ENCODE measurements around the gene MRPL54. TPM values are rescaled to one million over a fixed set of nuclear protein-coding genes. Genes with fewer than 3 reads are reported as not detected.
"Not testable (repeated sequence)": the region's sequence is repeated elsewhere in the genome, so short reads cannot be mapped to it uniquely, and the experiment has no call there.

The MRPL54 gene
- total RNA-seq, 1 donor from 2014 or later, result 51.7 TPM

DNA sequence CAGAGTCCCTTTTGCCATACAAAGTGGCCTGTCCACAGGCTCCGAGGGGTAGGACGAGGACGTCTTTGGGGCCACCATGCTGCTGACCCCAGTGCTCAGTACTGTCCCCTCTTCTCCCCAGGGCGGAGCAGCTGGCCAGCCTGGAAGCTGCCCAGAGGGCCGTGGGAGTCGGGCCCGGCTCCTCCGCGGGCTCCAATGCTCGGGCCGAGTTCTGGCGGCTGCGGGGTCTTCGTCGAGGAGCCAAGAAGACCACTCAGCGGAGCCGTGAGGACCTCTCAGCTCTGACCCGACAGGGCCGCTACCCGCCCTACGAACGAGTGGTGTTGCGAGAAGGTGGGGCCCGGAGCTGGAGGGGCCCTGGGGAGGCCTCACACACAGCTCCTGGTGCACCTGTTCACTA, 22.1 kb upstream of the MRPL54 start:
- no peak for DNase-seq (ENCODE audit: low spot score)

DNA sequence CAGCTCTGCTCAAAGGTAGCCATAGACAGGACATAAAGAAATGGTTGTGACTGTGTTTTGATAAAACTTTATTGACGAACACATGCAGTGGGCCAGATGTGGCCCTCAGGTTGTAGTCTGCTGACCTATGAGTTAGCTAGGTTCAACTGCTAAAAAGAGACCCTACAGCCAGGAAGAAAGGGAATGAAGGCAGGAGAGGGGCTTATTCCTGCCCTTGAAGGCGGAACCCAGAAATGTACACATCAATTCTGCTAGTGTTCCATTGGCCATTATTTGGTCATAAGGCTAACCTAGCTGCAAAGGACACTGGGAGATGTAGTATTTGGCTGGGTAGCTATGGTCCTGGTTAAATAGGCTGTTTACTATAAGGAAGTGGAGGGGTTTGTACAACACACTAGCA, 19.0 kb upstream of the MRPL54 start:
- no peak for DNase-seq (ENCODE audit: low spot score)

- no peak for DNase-seq (ENCODE audit: low spot score)
Measured at GRCh38 chr19:3745363-3746045, 17.0 kb upstream of the MRPL54 start.

- DNase-seq (ENCODE audit: low spot score), result no peak
Measured at GRCh38 chr19:3746371-3747056, 16.0 kb upstream of the MRPL54 start.

GRCh38 chr19:3748965-3749364, 13.5 kb upstream of the MRPL54 start:
- DNase-seq (ENCODE audit: low spot score), result no peak

GRCh38 chr19:3750211-3750610, 12.3 kb upstream of the MRPL54 start:
- DNase-seq (ENCODE audit: low spot score), result no peak

DNA sequence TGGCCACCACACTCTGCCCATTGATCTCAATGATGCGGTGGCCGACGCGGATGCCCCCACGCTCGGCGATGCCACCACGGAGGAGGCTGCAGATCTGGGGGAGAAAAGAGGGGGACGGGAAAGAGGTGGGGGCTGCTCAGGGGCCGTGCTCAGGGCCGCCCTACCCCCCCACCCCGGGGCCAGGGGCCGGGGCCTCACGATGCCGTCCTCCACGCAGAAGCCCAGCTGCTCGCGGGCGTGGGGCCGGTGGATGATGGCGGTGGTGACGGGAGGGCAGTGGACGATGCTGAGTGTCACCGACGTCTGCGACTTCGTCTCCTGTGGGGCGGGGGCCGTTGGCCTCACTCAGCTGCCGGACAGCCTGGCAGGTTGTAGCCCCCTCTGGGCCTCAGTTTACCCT, 11.2 kb upstream of the MRPL54 start:
- no peak for DNase-seq (ENCODE audit: low spot score)

DNA sequence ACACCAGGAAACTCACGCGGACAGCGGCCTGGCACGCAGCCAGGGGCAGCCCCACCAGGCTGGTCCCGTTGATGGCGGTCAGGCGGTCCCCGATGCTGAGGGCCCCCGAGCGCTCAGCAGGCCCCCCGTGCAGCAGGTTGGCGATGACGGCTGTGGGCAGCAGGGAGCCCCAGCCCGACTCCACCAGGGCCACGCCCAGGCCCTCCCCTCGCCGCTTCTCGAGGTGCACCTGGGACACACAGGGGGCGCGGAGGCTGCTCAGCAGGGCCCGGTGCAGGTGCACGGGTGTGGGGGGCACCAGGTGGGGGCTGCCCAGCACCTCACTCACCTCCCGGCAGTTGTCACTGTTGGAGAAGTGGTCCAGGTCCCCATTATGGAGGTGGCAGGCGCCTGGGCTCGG, 10.0 kb upstream of the MRPL54 start:
- no peak for DNase-seq (ENCODE audit: low spot score)

- no peak for DNase-seq (ENCODE audit: low spot score)
Measured at GRCh38 chr19:3753631-3754410, 8.7 kb upstream of the MRPL54 start.

DNA sequence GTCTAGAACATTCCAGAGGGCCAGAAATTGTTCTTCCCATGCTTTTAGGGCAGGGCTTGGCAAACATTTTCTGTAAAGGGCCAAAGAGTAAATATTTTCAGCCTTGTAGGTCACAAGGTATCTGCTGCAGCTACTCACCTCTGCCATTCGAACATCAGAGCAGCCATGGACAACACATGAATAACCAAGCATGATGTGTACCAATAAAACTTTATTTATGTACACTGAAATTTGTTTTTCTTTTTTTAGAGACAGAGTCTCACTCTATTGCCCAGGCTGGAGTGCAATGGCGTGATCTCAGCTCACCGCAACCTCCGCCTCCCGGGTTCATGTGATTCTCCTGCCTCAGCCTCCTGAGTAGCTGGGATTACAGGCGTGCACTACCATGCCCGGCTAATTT, 4.8 kb upstream of the MRPL54 start:
- not testable (repeated sequence) for DNase-seq (ENCODE audit: low spot score)

GRCh38 chr19:3758297-3758696, 4.2 kb upstream of the MRPL54 start:
- DNase-seq (ENCODE audit: low spot score), result not testable (repeated sequence)

DNA sequence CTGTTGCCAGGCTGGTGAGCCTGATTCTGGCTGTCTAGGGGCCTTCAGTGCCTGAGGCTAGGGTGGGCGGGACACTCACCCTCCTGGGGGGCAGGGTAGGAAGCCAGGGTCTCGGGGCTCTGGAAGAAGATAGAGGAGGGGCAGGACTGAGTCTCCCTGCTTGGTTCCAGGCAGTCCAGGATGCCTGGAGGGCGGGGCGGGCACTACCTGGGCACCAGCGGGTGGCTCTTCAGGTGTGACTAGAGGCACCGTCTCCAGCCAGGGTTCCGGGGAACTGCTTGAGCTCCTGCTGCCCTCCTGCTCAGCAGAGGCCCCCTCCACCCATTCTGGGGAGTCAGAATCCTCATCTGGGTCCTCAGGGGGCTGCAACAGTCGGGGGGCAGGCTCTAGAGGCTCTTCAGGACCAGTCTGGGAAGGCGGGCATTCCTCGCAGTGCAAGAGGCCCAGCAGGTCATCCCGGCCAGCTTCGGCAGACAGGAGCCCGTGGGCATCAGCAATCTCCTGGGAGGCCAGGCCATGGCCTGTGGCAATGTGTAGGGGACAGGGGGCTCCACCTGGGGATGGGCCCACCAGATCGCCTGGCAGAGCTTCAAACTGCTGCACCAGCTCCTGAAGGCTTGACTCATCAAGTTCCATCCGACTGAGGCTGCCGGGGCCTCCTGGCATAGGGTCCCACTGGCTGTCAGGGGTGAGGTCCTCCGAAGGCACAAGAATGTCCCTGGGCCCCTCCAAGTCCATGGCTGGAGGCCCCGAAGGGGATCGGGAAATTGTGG, 2.8 kb upstream of the MRPL54 start:
- DNase-seq (ENCODE audit: low spot score), result no peak

DNA sequence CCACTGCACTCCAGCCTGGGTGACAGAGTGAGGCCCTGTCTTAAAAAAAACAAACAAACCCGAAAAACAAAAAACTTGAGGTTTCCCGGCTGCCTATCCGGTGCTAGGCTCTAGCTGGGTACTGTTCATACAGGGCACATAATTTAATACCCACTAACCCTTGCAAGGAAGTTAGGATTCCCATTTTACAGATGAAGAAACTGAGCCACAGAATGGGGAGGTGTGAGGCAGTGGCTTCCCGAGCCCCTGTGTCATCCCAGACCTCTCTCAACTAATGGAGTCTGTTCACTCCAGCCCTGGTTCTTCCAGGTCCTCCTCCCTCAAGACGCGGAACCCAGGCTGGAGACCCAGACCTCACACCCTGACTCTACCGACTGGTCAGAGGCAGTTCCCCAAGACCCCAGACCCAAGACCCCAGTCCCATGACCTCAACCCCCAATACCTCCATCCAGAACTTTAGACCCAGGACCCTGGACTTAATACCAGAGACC, 1.6 kb upstream of the MRPL54 start:
- DNase-seq (ENCODE audit: low spot score), result no peak

DNA sequence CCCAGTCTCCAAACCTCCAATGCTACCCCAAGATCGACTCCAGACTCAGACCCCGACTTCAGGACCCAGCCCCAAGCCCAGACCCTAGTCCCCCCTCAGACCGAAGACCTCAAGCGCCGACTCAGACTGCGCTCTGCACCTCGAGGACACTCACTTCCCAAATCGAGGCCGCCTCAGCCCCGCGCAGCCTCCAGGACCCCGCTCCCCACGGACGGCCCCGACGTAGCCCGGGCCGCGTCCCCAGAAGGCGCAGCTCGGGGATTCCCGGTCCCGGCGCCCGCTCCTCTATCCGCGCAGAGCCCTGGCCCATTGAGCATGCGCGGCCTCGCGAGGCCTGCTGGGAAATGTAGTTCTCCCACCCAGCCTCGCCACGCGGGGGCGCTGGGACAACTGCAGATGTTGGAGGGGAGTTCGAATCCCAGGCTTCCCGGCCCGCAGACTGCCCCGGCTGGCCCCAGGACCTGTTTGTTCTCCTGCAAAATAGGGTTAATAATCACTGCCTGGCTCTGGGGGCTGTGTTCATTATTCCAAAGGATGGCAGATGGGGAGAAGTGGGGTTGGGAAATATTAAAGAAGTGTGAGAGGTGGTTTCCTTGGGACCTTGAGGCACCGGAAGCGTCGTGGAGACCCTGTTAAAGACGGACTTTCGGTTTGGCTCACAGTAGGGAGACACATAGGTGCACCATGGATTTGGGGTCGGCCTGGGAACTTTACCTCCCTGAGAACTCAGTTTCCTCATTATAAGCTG, 926 bp upstream of the MRPL54 start, which contains the start of gene APBA3:
Gene APBA3, minus strand, starts transcription at position 311 of the 748 bp plus-strand sequence. CDS start 1,428 bp downstream, outside the sequence.
- DNase-seq (ENCODE audit: low spot score), result peak; percentile 92

DNA sequence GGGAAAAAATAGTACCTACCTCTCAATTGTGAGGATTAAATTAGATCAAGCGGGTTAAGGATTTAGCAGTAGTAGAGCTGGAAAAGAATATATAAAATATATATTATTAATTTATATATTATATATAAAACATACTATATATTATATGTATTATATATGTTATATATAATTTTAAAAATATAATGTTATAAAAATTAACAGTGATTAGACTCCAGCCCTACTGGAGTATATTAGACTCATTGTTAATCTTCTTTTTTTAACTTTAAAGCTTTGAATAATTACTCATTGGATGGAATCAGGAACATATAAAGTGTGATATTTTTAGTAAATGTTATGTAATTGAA, 380 bp upstream of the MRPL54 start:
- DNase-seq (ENCODE audit: low spot score), result no peak

GRCh38 chr19:3765121-3765520, 2.6 kb downstream of the MRPL54 start:
- no peak for DNase-seq (ENCODE audit: low spot score)

- DNase-seq (ENCODE audit: low spot score), result not testable (repeated sequence)
Measured at GRCh38 chr19:3765757-3766156, 3.3 kb downstream of the MRPL54 start.

- no peak for DNase-seq (ENCODE audit: low spot score)
Measured at GRCh38 chr19:3766520-3766919, 4.0 kb downstream of the MRPL54 start.

- no peak for DNase-seq (ENCODE audit: low spot score)
Measured at GRCh38 chr19:3767050-3767449, 4.6 kb downstream of the MRPL54 start.

GRCh38 chr19:3768015-3768747, 5.7 kb downstream of the MRPL54 start:
- DNase-seq (ENCODE audit: low spot score), result no peak
